Measurements from ENCODE around the gene HLA-DMA.

- TF ChIP-seq CTCF (IDR thresholded peaks at IDR 0.05) = no peak
- TF ChIP-seq POLR2A (IDR thresholded peaks at IDR 0.05) = no peak
Measured at GRCh38 chr6:32973144-32974015, 20.5 kb upstream of the HLA-DMA start.

All from thyroid gland (tissue), 4 donors.